Natural killer cell (primary cell): Measurements from ENCODE around the gene TRPV2. TPM values are rescaled to one million over a fixed set of nuclear protein-coding genes. Genes with fewer than 3 reads are reported as not detected.

Experiments used
- ATAC-seq, 3 donors: fragments of 150-1000 bp in 2 of 3; fragments of 200-7000 bp in 1 of 3; cut with Tn5 transposase; 1 replicate in 1 of 3; 2 replicates in 2 of 3; pipeline ENCODE4 v1.10.0; 2021; ENCODE audit warnings: mild to moderate bottlenecking in 2 of 3, moderate library complexity in 2 of 3
- DNase-seq, 2 donors: peaks; one replicate each; pipeline versions ENCODE4 v3.0.0 to v3.0.0-alpha.2; 2013 to 2021; ENCODE audit warnings: mixed read lengths in 1 of 2
- H3K27ac ChIP-seq: one replicate; pipeline ENCODE4 v1.5.1; 2013; ENCODE audit warnings: mild to moderate bottlenecking, low read length
- H3K27me3 ChIP-seq: one replicate; pipeline ENCODE4 v1.6.1; 2013; ENCODE audit warnings: low read length; ENCODE audit not compliant: control insufficient read depth, insufficient read depth
- H3K36me3 ChIP-seq: one replicate; pipeline ENCODE4 v1.6.1; 2013; ENCODE audit warnings: low read length; ENCODE audit not compliant: control insufficient read depth, insufficient read depth
- H3K4me1 ChIP-seq: one replicate; pipeline ENCODE4 v1.6.1; 2013; ENCODE audit warnings: low read length; ENCODE audit not compliant: control insufficient read depth, insufficient read depth
- H3K4me3 ChIP-seq: one replicate; pipeline ENCODE4 v1.5.1; 2013; ENCODE audit warnings: low read length
- H3K9me3 ChIP-seq: one replicate; pipeline ENCODE4 v1.6.1; 2013; ENCODE audit warnings: low read length; ENCODE audit not compliant: control insufficient read depth, insufficient read depth
- H3K27ac Mint-ChIP-seq, 2 donors: one replicate each; pipeline ENCODE4 v1.8.0; 2022; ENCODE audit warnings: mild to moderate bottlenecking in 2 of 2, mixed read lengths in 2 of 2, moderate library complexity in 1 of 2
- H3K27me3 Mint-ChIP-seq, 2 donors: one replicate each; pipeline ENCODE4 v1.8.0; 2022; ENCODE audit warnings: low read depth in 2 of 2, mixed read lengths in 2 of 2
- H3K36me3 Mint-ChIP-seq: one replicate; pipeline ENCODE4 v1.8.0; 2022; ENCODE audit warnings: mixed read lengths
- H3K4me1 Mint-ChIP-seq, 2 donors: one replicate each; pipeline ENCODE4 v1.8.0; 2022; ENCODE audit warnings: mixed read lengths in 2 of 2
- H3K4me3 Mint-ChIP-seq: one replicate; pipeline ENCODE4 v1.8.0; 2022; ENCODE audit warnings: mild to moderate bottlenecking, moderate library complexity, mixed read lengths
- H3K9me3 Mint-ChIP-seq, 2 donors: one replicate each; pipeline ENCODE4 v1.8.0; 2022; ENCODE audit warnings: mixed read lengths in 2 of 2
- CTCF ChIP-seq: fragments of 200-600 bp; IDR thresholded peaks from one replicate; pipeline ENCODE4 v1.8.0; 2022; ENCODE audit warnings: antibody characterized with exemption
- WGBS: methylation state at CpG from one replicate; pipeline ENCODE4 v1.1.7; 2013; ENCODE audit warnings: missing lambda C conversion rate; ENCODE audit not compliant: insufficient coverage; 5-methylcytosine and 5-hydroxymethylcytosine counted together
- intact Hi-C: fragments of 100-400 bp; cut with micrococcal nuclease; formaldehyde crosslinking; loops from one replicate; pipeline ENCODE4 v1.14.2; 2022
- total RNA-seq, 4 donors: library from RNA; stranded (reverse); fragments of 120-200 nt in 1 of 4; gene quantifications; one replicate each; pipeline versions ENCODE4 v1.2.3 to v1.2.4, GENCODE V29; 2013 to 2022

The TRPV2 gene
- total RNA-seq, 3 donors from 2014 or later (not counting 1 experiment from before 2014, with no cell fraction given): 138 to 163 (median 147) TPM

- Histone ChIP-seq H3K27me3 (no peaks in the 10 kb centered on the region), H3K4me1 (peaks cover 32% of the 10 kb centered on the region), H3K4me3 (no peak overlapping the region), H3K36me3 (peaks cover 81% of the 10 kb centered on the region), H3K27ac (no peak overlapping the region), H3K9me3 (no peaks in the 10 kb centered on the region)
- Mint-ChIP-seq H3K36me3 (no peaks in the 10 kb centered on the region), H3K27me3 (no peaks in the 10 kb centered on the region), H3K27ac (peak overlapping the region in 1 of 2 donors; percentile 29), H3K4me3 (no peak overlapping the region), H3K9me3 (no peaks in the 10 kb centered on the region), H3K4me1 (peaks cover 30 to 38% of the 10 kb centered on the region in 2 donors)
- 95% methylated on average over 7 of the region's 7 CpGs for WGBS
- DNase-seq (no peak), ATAC-seq (no peak)
- no peak for TF ChIP-seq CTCF
- intact Hi-C loops: no loop called here
Observed at GRCh38 chr17:16422416-16422815, 7.0 kb downstream of the TRPV2 start.

GRCh38 chr17:16423226-16423872, 8.0 kb downstream of the TRPV2 start:
- Mint-ChIP-seq H3K9me3 (no peaks in the 10 kb centered on the region), H3K36me3 (no peaks in the 10 kb centered on the region), H3K27ac (peak overlapping the region in 1 of 2 donors; percentile 29), H3K4me1 (peaks cover 21 to 31% of the 10 kb centered on the region in 2 donors), H3K4me3 (no peak overlapping the region), H3K27me3 (no peaks in the 10 kb centered on the region)
- no peak overlapping the region for H3K4me3 ChIP-seq
- DNase-seq: no peak
- ATAC-seq: no peak
- H3K36me3 ChIP-seq: peaks cover 81% of the 10 kb centered on the region
- no peaks in the 10 kb centered on the region for H3K27me3 ChIP-seq
- H3K9me3 ChIP-seq: no peaks in the 10 kb centered on the region
- 94% methylated on average over 8 of the region's 10 CpGs for WGBS
- intact Hi-C loops: no loop called here
- no peak overlapping the region for H3K27ac ChIP-seq
- H3K4me1 ChIP-seq: peaks cover 23% of the 10 kb centered on the region
- TF ChIP-seq CTCF: no peak

- H3K27ac ChIP-seq: no peak overlapping the region
- Mint-ChIP-seq H3K27me3 (no peaks in the 10 kb centered on the region), H3K36me3 (no peaks in the 10 kb centered on the region), H3K9me3 (no peaks in the 10 kb centered on the region), H3K27ac (no peak overlapping the region), H3K4me3 (no peak overlapping the region), H3K4me1 (peaks cover 7 to 24% of the 10 kb centered on the region in 2 donors)
- no peak for ATAC-seq
- WGBS: 97% methylated on average over 6 of the region's 6 CpGs
- H3K9me3 ChIP-seq: no peaks in the 10 kb centered on the region
- peaks cover 72% of the 10 kb centered on the region for H3K36me3 ChIP-seq
- H3K27me3 ChIP-seq: no peaks in the 10 kb centered on the region
- intact Hi-C loops: no loop called here
- DNase-seq: no peak
- no peak overlapping the region for H3K4me3 ChIP-seq
- TF ChIP-seq CTCF: no peak
- peaks cover 4% of the 10 kb centered on the region for H3K4me1 ChIP-seq
Observed at GRCh38 chr17:16425202-16425601, 9.8 kb downstream of the TRPV2 start.
